ENCODE measurements around the gene DOCK6.

- TF ChIP-seq, protein P1, sequence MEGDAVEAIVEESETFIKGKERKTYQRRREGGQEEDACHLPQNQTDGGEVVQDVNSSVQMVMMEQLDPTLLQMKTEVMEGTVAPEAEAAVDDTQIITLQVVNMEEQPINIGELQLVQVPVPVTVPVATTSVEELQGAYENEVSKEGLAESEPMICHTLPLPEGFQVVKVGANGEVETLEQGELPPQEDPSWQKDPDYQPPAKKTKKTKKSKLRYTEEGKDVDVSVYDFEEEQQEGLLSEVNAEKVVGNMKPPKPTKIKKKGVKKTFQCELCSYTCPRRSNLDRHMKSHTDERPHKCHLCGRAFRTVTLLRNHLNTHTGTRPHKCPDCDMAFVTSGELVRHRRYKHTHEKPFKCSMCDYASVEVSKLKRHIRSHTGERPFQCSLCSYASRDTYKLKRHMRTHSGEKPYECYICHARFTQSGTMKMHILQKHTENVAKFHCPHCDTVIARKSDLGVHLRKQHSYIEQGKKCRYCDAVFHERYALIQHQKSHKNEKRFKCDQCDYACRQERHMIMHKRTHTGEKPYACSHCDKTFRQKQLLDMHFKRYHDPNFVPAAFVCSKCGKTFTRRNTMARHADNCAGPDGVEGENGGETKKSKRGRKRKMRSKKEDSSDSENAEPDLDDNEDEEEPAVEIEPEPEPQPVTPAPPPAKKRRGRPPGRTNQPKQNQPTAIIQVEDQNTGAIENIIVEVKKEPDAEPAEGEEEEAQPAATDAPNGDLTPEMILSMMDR (conservative IDR thresholded peaks at IDR 0.05; ENCODE audit: low read length) = no peak
- no peak for TF ChIP-seq EZH2phosphoT487 (IDR thresholded peaks at IDR 0.05; ENCODE audit: borderline replicate concordance, low read depth, low read length)
These were observed 29.1 kb upstream of the DOCK6 start for GRCh38 chr19:11291415-11291814.
